OCI-LY7 (cell line): ENCODE measurements around the gene SPIB.

Experiments
- EZH2phosphoT487 ChIP-seq: fragments of 200-600 bp; sonication (generic); IDR thresholded peaks from 2 replicates; pipeline ENCODE4 v1.6.1; 2018; ENCODE audit warnings: low read depth, borderline replicate concordance, mild to moderate bottlenecking, mixed run types, antibody characterized with exemption, low read length, moderate library complexity, mixed read lengths
- TF ChIP-seq, protein P1 (sequence below): fragments of 200-600 bp; sonication (generic); conservative IDR thresholded peaks from 2 replicates; pipeline ENCODE4 v1.5.1; 2014; ENCODE audit warnings: mild to moderate bottlenecking, antibody characterized with exemption, low read length, moderate library complexity, mixed read lengths

DNA sequence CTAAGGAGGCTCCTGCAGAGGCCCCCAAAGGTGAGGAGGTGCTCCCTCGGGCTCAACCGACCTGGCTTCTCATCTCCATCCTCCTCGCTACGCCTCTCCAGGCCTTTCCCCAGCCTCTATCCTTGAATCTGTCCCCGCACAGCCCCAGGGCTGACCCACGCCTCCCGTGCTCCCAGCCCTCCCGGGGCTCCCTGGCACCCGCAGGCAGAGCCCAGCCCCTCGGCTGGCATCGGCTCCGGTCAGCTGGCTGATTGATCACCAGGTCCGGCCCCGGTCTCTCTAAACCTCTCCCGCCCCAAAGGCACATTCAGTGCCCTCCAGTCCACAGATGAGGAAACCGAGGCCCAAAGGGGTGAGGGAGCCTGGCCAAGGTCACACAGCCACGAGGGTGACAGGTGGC is 16.5 kb downstream of the SPIB start:
- TF ChIP-seq, protein P1, sequence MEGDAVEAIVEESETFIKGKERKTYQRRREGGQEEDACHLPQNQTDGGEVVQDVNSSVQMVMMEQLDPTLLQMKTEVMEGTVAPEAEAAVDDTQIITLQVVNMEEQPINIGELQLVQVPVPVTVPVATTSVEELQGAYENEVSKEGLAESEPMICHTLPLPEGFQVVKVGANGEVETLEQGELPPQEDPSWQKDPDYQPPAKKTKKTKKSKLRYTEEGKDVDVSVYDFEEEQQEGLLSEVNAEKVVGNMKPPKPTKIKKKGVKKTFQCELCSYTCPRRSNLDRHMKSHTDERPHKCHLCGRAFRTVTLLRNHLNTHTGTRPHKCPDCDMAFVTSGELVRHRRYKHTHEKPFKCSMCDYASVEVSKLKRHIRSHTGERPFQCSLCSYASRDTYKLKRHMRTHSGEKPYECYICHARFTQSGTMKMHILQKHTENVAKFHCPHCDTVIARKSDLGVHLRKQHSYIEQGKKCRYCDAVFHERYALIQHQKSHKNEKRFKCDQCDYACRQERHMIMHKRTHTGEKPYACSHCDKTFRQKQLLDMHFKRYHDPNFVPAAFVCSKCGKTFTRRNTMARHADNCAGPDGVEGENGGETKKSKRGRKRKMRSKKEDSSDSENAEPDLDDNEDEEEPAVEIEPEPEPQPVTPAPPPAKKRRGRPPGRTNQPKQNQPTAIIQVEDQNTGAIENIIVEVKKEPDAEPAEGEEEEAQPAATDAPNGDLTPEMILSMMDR: no peak
- TF ChIP-seq EZH2phosphoT487: no peak
